ENCODE results near the gene ZNF800.

Gene ZNF800

DNA sequence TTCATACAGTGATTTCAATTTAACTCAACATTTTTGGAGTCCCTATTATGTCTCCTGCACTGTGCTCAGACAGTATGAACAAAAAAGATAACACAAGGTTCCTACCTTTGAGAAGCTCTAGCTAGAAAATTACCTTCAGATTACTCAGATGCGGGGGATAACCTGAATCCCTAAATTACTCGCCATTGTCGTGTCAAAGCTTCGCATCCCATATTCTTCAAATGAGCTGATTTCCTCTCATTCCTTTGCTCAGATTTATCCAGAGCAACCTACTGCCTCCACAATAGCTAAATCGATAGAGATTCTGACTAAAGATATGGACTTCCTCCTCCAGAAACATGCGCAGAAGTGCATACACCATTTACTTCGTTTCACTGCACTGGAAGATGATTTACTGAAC, 42.6 kb downstream of the ZNF800 start:
- in situ Hi-C loops (cut with HindIII; ENCODE audit: low sequenced_read_pairs) = no loop called here

DNA sequence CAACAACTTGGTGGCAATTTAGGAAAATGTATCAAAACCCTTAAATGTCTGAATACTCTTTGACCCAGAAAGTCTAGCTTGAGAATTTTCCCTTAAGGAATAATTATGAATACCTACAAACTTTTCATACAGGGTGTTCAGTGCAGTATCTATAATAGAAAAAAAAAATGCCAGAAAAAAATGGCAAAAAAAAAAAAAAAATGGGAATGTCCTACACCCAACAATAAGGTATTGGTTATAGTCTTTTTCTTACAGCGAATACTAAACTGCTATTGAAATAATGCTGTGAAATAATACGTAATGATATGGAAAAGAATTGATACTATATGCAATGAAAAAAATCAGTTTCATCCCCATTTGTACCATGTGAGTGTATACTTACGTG, 44.3 kb downstream of the ZNF800 start:
- in situ Hi-C loops (cut with HindIII; ENCODE audit: low sequenced_read_pairs) = no loop called here

DNA sequence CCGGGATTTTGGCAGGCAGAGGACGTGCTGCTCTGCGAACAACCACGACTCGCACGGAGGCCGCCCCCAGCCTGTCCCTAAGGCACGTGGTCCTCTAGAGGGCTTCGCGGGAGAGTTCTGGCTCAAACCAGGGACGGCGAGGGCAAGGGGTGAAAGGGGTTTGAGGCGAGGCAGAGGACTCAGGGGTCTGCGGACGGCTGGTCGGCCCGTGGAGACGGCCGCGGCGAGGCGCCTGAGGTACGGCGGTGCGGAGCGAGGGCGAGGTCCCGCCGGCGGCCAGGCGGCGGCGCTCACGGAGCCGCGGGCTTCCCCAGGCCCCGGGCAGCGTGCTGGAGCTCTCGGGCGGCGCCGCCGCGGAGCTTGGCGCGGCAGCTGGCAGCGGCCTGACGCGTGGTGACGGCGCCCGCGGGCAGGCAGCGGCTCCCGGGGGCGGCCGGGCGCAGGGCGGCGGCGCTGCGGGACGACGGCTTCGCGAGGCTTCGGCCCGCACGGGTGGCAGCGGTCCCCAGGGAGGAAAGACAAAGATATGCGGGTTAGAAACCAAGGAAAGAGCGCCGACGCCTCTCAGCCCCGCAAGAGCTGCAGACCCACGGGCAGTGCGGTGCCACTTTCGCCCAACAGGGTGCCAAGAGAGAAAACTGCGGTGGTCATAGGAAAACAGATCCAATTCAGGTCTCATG, 44.8 kb downstream of the ZNF800 start:
- in situ Hi-C loops (cut with HindIII; ENCODE audit: low sequenced_read_pairs) = no loop called here

DNA sequence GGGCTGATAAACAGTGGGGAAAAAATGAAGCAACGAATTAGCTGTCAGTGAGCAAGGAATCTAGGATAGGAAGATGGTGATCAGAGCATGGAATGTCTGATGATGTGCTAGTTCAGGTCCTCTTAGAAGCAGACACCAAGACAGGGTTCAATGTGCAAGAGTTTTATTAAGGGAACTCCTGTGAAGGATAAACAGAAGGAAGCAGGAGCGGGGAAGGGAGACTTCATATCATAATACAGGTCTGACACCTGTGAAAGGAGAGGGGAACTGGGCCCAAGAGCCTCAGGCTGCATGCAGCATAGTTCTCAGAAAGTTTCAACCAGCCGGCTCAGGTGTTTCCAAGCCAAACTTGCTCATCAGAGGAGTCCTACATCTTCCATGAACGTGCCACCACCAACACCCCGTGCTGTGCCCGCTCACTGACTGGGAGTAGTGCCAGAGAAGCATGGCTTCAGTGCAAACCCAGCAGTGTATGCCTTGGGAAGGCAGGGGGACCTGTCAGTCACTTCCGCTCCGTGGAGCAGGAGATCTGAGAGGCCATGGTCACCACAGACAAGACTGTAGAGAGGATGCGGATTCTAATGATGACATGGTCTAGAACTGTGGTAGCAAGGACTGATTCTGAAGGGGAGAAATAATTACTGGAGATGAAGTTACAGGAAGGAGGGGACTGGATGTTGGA, 45.8 kb downstream of the ZNF800 start:
- in situ Hi-C loops (cut with HindIII; ENCODE audit: low sequenced_read_pairs) = no loop called here

DNA sequence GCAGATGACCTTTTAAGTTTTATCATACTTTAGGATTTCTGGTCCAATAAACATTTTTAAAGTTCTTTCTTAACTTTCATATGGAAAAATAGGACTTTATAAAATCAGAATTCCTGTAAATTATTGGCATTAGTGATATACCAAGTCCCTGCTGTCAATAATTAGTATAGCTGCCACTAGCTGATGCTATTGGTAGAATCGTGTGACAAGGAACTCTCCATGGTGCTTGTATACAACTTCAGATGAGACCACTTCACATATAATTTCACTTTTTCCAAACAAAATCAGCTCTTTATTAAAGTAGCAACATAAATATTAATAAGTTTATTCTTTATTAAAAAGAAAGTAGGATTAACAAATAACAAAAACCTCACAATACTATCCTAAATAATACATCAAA, 49.9 kb downstream of the ZNF800 start:
- in situ Hi-C loops (cut with HindIII; ENCODE audit: low sequenced_read_pairs) = no loop called here

DNA sequence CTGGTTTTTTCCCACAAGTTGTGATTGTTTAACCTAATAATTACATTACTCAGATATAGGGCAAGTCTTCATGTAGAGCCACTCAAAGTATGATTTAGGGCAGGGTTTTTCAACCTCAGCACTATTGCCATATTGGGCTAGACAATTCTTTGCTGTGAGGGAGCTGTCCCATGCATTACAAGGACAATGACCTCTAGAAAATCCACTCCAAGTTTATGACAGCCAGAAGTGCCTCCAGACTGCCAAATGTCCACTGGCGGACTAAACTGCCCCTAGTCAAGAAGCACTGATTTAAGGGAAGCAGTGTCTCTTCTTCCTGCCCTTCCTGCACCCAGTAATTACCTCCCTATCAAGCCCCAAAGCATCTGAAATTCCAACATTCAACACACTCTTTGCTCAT, 54.4 kb downstream of the ZNF800 start:
- in situ Hi-C loops (cut with HindIII; ENCODE audit: low sequenced_read_pairs) = no loop called here

DNA sequence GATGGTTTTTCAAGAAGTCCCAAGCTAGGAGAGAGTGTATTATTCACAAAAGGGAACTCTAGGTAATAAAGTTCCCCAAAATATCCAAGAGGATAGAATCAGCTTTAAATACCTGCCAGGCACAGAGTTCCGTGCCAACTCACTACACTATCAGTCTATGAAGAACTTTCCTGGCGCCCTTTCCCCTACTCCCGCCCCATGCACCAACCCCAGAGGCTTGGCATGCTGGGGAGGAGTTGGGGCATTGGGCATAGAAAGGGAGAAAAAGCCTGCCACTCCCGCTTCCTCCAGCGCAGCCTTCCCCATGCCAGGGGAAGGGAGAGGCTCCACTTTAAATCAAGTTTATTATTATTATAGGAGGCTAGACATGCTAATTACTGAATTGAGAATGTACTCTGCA, 54.9 kb downstream of the ZNF800 start:
- in situ Hi-C loops (cut with HindIII; ENCODE audit: low sequenced_read_pairs) = no loop called here

DNA sequence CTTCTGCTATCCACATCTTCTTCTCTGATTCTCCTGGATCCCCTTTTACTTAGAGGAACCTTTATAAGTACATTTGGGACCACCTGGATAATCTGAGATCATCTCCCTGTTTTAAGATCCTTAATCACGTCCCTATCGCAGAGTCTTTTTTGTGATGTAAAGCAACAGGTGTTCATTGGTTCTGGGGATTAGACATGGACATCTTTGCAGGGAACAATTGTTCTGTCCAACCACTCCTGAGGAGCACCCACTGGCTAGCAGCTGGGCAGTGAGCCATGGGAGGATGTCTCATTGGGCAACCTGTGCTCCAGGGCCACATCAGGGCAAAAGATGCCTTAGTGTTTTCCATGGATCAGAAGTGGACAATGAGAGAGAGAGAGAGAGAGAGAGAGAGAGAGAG, 56.0 kb downstream of the ZNF800 start:
- in situ Hi-C loops (cut with HindIII; ENCODE audit: low sequenced_read_pairs) = no loop called here

DNA sequence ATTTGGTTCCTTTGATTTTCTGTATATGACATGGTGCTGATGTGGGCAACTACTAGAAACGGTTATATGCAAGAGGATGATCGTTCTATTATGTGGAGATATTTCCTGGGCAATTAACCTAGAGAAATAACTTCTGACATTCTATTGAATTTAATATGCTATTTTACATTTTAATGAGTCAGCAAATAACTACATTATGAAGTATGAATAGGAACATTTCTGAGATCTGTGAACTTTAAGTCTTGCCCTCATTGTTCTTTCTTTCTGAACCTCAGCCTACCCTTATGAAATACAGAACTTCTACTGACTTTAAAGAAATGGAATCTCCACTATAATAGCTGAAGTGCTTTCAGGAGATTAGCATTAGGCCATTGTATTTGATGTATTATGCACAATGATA, 59.6 kb downstream of the ZNF800 start:
- in situ Hi-C loops (cut with HindIII; ENCODE audit: low sequenced_read_pairs) = no loop called here

DNA sequence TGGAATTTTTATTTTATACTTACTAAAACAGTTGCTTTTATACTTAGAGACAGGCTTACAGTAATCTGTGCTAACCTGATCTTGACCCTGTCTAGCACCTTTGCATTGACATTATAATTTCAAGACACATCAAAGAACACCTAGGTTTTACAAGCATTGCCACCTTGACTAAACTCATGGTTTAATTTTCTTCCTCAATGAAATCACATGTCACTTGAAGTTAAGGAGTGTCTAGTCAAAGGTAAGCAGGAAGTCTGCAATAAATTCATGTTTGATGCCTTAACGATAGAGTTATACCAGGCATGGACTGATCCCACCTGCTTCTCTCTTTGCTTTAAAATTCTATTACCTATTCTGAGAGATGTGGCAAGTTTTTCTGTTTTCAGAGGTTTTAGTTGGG, 62.4 kb downstream of the ZNF800 start:
- in situ Hi-C loops (cut with HindIII; ENCODE audit: low sequenced_read_pairs) = no loop called here

DNA sequence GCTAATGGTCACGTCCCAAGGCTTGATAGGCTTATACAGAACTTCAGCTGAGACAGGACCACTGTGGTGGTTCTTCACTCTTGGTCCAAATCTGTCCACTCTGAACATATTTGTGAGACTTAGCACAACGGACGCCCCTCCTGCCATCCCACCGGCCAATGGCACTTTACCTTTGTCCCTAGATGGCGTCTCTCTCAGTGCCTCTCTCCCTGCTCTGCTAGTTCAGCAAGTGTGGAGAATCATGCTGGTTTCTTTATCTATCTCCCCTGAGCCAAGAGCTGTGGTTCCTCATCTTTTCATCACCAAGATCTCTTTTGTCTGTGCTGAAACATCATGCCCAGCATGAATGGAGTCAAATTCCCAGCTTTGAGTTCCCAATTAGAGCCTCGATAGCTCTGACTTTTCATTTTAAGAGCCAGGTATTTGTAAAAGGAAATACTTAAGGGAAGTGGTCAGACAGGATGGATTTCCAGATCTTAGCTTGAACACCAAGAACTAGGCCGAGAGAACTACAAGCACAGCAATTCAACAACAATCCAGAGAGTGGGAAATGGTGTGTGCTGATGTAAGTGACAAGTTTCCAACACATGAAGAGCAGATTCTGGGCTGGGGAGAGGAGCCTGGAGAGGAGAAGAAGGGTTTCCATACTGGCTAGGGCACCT, 69.5 kb downstream of the ZNF800 start:
- in situ Hi-C loops (cut with HindIII; ENCODE audit: low sequenced_read_pairs) = no loop called here

DNA sequence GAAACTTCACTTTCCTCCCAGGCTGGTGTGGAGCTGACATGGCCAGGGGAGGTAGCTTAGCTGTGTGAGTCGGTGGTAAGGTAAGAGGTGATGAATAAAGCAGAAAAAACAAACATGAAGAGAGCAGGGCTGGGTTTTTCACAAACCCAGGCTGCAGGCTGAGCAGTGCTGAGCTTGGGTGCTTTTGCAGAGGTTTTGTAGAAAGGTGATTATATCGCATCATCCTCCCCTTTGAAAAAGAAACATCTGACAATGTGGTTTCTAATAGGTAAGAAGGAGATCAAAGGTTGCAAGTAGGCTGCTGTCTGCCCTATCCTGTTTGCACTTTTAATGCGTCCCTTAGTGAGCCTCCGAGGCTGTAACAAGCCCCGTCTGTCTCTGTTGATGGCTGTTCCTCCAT, 70.2 kb downstream of the ZNF800 start:
- in situ Hi-C loops (cut with HindIII; ENCODE audit: low sequenced_read_pairs) = no loop called here

DNA sequence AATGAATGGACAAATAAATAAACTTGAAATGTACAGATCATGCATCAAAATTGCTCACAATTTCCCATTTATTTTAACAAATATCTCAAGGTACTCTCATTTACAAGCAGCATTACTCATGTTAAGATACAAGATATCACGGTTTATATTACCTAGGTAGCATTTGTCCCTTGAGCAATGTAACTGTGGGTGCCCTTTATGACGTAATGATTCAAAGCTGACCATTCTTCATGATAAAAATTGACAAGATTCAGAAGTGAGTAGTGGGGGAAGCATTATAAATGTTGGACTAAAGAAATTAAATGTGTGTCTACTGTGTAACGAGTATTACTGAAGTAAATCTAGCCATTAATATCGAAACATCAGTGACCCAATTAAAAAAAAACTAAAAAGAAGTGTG, 71.5 kb downstream of the ZNF800 start:
- in situ Hi-C loops (cut with HindIII; ENCODE audit: low sequenced_read_pairs) = no loop called here

All from DLD1 (cell line).